Measurements from ENCODE around the gene AP3B1.

GRCh38 chr5:78283105-78283504 is 11.4 kb downstream of the AP3B1 start:
- TF ChIP-seq RAD21 (IDR thresholded peaks at IDR 0.05; ENCODE audit: low read length) (no peak), CTCF (IDR thresholded peaks at IDR 0.05) (no peak), MAX (IDR thresholded peaks at IDR 0.05; ENCODE audit: low read depth) (no peak), EZH2phosphoT487 (IDR thresholded peaks at IDR 0.05; ENCODE audit: borderline replicate concordance, low read depth) (no peak)
